ENCODE data around the gene NHEJ1. TPM values are rescaled to one million over a fixed set of nuclear protein-coding genes. Genes with fewer than 3 reads are reported as not detected.
A peak's percentile ranks its signal among the peaks of the same experiment; 100 is the strongest.

NHEJ1 gene
- total and polyA plus RNA-seq, 2 of the 13 experiments (the other 11 are each of a cell fraction or from before 2014, with no cell fraction given) = 30.0 to 30.7 TPM

DNA sequence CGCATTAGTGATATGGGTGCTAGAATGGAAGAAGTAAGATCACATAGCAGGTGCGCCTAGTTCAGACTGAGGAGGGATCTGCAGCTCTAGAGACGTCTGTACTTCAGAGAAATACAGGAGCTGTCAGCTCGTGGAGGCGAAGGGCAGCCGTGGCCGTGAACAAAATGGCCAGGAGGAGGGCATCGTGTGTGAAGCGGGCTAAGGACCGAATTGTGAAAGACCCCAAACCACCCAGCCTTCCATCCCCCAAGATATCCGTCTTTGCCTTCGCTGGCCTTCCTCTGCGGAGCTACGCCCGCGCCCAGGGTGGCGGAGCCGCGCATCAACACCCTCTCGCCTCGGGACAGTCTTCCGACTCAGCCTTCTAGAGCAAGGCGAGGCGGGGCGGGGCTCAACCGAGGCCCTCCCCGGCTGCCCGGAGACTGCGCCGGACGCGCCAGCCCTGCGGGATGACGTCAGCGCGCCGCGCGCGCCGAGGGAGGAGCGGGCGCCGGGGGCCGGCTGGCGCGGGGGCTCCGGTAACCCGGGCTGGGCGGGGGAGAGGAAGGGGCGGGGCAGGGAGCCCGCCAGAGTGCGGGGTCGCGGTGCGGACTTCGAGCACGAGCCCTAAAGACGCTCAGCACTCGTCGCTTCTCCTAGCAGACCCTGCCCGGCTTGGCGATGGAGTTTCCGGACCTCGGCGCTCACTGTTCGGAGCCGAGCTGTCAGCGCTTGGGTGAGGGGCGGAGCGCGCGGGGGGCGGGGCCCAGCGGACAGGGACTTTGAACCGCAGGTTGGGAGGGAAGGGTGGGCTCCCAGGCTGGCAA, 45.9 kb upstream of the NHEJ1 start, which contains the start of gene ZFAND2B (continued):
- TF ChIP-seq RBAK (CRISPR knock-in tag; IDR thresholded peaks at IDR 0.05) (no peak), NCOR1 (IDR thresholded peaks at IDR 0.05; ENCODE audit: borderline replicate concordance, low read length) (peak; percentile 94), STAG1 (CRISPR knock-in tag; IDR thresholded peaks at IDR 0.05) (no peak), ZIK1 (CRISPR knock-in tag; IDR thresholded peaks at IDR 0.05; ENCODE audit: borderline replicate concordance, low read depth) (no peak; the same call in 1 of the 2 replicates), REL (CRISPR knock-in tag; conservative IDR thresholded peaks at IDR 0.05) (no peak; the same call in 1 of the 2 replicates), ZNF264 (CRISPR knock-in tag; IDR thresholded peaks at IDR 0.05) (peak; percentile 81; the same call in 1 of the 2 replicates), ATM (IDR thresholded peaks at IDR 0.05; ENCODE audit: borderline replicate concordance) (no peak), ZFP82 (CRISPR knock-in tag; IDR thresholded peaks at IDR 0.05; ENCODE audit: borderline replicate concordance) (no peak), DR1 (CRISPR knock-in tag; IDR thresholded peaks at IDR 0.05) (no peak), ZNF589 (CRISPR knock-in tag; conservative IDR thresholded peaks at IDR 0.05) (peak; percentile 72; the same call in 1 of the 2 replicates), ZNF432 (CRISPR knock-in tag; IDR thresholded peaks at IDR 0.05; ENCODE audit: borderline replicate concordance) (no peak), ATAD3A (CRISPR knock-in tag; IDR thresholded peaks at IDR 0.05) (0 out of 2 replicates have a peak, but pooled peaks have one; percentile 67), TCF7 (IDR thresholded peaks at IDR 0.05; ENCODE audit: low read depth) (no peak), POLR2AphosphoS5 (IDR thresholded peaks at IDR 0.05; ENCODE audit: low read depth, low read length) (peak; percentile 99), MAF1 (CRISPR knock-in tag; IDR thresholded peaks at IDR 0.05; ENCODE audit: borderline replicate concordance) (peak; percentile 61; the same call in 1 of the 2 replicates), ZNF12 (CRISPR knock-in tag; IDR thresholded peaks at IDR 0.05) (no peak), ZNF326 (CRISPR knock-in tag; IDR thresholded peaks at IDR 0.05; ENCODE audit: borderline replicate concordance) (0 out of 2 replicates have a peak, but pooled peaks have one; percentile 71)
- TF ChIP-seq, protein P1, sequence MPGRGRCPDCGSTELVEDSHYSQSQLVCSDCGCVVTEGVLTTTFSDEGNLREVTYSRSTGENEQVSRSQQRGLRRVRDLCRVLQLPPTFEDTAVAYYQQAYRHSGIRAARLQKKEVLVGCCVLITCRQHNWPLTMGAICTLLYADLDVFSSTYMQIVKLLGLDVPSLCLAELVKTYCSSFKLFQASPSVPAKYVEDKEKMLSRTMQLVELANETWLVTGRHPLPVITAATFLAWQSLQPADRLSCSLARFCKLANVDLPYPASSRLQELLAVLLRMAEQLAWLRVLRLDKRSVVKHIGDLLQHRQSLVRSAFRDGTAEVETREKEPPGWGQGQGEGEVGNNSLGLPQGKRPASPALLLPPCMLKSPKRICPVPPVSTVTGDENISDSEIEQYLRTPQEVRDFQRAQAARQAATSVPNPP (CRISPR knock-in tag; IDR thresholded peaks at IDR 0.05) = peak; percentile 88; the same call in 1 of the 2 replicates
- TF ChIP-seq, protein P2, sequence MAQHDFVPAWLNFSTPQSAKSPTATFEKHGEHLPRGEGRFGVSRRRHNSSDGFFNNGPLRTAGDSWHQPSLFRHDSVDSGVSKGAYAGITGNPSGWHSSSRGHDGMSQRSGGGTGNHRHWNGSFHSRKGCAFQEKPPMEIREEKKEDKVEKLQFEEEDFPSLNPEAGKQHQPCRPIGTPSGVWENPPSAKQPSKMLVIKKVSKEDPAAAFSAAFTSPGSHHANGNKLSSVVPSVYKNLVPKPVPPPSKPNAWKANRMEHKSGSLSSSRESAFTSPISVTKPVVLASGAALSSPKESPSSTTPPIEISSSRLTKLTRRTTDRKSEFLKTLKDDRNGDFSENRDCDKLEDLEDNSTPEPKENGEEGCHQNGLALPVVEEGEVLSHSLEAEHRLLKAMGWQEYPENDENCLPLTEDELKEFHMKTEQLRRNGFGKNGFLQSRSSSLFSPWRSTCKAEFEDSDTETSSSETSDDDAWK (CRISPR knock-in tag; IDR thresholded peaks at IDR 0.05) = no peak
- TF ChIP-seq, protein P3, sequence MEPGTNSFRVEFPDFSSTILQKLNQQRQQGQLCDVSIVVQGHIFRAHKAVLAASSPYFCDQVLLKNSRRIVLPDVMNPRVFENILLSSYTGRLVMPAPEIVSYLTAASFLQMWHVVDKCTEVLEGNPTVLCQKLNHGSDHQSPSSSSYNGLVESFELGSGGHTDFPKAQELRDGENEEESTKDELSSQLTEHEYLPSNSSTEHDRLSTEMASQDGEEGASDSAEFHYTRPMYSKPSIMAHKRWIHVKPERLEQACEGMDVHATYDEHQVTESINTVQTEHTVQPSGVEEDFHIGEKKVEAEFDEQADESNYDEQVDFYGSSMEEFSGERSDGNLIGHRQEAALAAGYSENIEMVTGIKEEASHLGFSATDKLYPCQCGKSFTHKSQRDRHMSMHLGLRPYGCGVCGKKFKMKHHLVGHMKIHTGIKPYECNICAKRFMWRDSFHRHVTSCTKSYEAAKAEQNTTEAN (CRISPR knock-in tag; conservative IDR thresholded peaks at IDR 0.05) = no peak; the same call in 1 of the 2 replicates
- TF ChIP-seq, protein P4, sequence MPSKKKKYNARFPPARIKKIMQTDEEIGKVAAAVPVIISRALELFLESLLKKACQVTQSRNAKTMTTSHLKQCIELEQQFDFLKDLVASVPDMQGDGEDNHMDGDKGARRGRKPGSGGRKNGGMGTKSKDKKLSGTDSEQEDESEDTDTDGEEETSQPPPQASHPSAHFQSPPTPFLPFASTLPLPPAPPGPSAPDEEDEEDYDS (CRISPR knock-in tag; IDR thresholded peaks at IDR 0.05) = peak; percentile 60; the same call in 1 of the 2 replicates
- TF ChIP-seq, protein P5, sequence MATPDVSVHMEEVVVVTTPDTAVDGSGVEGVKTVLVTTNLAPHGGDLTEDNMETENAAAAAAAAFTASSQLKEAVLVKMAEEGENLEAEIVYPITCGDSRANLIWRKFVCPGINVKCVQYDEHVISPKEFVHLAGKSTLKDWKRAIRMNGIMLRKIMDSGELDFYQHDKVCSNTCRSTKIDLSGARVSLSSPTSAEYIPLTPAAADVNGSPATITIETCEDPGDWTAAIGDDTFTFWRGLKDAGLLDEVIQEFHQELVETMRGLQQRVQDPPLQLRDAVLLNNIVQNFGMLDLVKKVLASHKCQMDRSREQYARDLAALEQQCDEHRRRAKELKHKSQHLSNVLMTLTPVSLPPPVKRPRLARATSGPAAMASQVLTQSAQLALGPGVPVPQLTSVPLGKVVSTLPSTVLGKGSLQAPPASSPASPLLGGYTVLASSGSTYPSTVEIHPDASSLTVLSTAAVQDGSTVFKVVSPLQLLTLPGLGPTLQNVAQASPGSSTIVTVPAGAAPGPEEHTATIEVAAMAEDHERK (CRISPR knock-in tag; IDR thresholded peaks at IDR 0.05; ENCODE audit: low read depth) = peak; percentile 89
- TF ChIP-seq, protein P6, sequence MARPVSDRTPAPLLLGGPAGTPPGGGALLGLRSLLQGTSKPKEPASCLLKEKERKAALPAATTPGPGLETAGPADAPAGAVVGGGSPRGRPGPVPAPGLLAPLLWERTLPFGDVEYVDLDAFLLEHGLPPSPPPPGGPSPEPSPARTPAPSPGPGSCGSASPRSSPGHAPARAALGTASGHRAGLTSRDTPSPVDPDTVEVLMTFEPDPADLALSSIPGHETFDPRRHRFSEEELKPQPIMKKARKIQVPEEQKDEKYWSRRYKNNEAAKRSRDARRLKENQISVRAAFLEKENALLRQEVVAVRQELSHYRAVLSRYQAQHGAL (CRISPR knock-in tag; IDR thresholded peaks at IDR 0.05; ENCODE audit: not compliant biosample characterization) = no peak

Measured in HepG2 (cell line).